Activated naive CD8-positive, alpha-beta T cell treated with anti-CD3 and anti-CD28 coated beads, Interleukin-2, amount 50 U/mL, for 16 hours (primary cell): ENCODE measurements around the gene GOLM1.

Source experiments
- DNase-seq: peaks from one replicate; pipeline ENCODE4 v3.0.0-alpha.2; 2020; ENCODE audit warnings: low read depth, low spot score

Gene GOLM1

DNA sequence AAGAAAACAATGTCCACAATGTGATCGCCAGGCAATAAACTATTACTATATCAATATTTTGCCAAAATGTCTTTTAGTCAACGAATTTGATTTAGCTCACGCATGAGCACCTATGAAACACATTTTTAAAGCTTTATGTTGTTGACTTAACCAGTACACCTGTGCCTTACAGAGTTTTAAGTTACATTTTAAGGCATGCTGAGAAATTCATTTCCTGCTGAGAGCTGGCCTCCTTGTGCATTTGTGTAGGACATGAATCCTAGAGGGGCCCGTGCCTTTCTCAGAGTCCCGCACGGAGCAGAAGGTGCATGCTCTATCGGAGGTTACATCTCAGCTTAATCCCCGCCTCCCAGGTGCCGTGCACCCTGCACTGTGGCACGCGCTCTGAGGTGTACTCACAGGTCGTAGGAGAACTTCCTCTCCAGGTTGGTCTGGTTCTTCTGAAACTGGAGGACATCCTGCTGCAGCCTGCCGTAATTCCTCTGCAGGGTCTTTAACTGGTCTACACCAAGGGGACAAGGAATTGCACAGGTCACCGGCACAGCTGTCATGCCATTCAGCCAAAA, 53.2 kb downstream of the GOLM1 start:
- DNase-seq: no peak

- DNase-seq: no peak
Measured at GRCh38 chr9:86045654-86046053, 53.7 kb downstream of the GOLM1 start.

- DNase-seq: no peak
Measured at GRCh38 chr9:86043999-86044398, 55.4 kb downstream of the GOLM1 start.

GRCh38 chr9:86043586-86043985, 55.8 kb downstream of the GOLM1 start:
- DNase-seq: no peak

- DNase-seq: no peak
Measured at GRCh38 chr9:86042199-86042978, 57.0 kb downstream of the GOLM1 start.

- no peak for DNase-seq
Measured at GRCh38 chr9:86041311-86041741, 58.0 kb downstream of the GOLM1 start.

- DNase-seq: no peak
Measured at GRCh38 chr9:86040861-86041155, 58.5 kb downstream of the GOLM1 start.

GRCh38 chr9:86039991-86040860, 59.1 kb downstream of the GOLM1 start:
- no peak for DNase-seq

DNA sequence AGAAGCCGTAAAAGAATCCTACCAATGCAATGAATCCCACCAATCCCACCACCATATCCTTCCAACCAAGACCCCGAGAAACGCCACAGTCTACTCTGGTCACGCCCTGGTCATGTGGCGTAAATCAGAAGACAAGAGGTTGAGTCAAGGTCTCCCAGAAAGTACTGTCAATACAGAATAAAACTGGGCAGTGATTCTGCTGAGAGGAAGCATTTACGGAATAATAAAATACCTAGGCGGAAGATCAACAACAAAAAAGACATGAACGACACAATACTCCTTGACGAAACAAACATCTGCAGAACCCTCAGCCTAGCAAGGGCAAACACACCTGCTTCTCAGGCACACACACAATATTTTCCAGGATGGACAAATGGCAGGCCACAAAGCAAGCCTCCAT, 62.8 kb downstream of the GOLM1 start:
- no peak for DNase-seq

DNA sequence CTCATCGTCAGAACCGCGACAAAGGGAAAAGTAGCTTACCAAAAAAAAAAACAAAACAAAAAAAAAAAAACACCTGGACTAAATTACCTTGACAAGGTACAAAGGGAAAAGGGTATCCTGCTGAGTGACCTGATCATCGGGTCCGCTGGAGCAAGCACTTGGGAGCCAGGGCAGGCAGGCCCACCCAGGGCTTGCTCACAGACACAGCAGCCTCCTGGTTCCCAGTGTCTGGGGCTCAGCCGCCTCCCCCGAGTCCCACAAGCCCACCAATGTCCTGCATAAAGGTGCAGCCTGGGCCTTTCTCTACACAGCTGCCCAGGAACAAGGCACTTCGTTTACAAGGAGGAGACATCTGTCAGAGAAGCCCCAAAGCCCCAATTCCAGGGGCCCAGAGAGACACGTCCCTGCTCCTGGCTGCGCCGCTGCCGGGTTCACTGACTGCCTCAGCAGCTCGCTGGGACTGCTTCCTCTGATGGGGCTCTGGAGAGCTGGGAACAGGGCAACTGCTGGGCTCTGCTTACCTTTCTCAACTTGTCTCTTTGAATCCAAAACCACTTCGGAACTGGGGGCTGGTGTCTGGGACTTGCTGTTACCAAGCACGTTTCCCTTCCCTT, 63.4 kb downstream of the GOLM1 start:
- no peak for DNase-seq

DNA sequence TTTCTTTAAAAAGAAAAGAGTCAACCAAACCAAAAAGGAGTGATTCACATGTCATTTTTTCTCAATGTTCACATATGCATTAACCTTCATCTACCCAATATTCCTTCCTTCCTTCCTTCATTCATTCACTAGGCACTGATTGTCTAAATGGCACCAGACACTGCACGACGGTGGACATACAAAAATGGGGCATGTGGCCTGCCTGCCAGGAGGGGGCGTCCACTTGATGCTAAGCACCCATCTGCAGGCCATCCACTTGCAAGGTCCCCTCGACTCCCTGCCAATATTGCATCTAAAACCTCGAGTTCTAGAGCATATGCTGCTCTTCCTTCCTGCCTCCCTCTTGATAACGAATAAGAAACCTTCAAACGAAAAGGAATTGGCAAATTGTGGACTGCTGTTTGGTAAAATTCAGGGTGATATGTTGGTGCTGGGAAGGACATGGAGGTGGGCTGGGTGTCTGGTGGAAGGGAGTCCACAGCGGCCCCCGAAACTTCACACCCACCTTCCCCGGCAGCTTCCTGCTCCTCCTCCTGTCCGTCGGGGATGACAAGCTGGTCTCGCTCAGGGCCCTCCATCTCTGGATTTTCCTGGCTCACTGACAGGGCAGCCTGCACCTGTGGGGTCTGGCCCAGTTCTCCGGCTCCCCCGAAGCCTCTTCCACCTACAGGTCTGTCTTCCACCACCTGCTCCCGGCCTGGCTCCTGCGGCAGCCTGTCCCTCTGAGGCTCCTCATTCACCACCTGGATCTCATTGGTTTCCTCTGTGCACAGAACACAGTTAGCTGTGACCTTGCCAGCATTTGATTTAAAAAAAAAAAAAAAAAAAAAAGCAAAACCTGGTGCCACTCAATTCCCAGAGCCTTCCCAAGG, 64.3 kb downstream of the GOLM1 start:
- no peak for DNase-seq

DNA sequence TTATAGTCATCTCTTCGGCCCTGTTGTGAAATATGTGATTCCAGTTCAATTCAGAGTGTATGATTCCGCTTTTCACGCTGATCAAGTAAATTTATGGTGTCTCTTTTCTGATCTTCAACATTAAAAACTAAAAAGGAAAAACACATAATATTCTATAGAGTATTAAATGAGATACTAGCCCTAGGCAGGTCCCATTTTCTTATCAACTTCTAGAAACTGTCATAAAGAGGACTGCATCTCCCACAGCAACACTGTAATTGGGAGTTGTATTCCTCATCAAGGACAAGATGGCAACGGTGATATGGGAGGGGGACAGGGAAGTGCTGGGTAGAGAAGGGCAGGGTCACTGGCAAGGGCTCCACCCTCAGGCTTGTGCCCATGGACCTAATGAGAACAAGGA, 71.6 kb downstream of the GOLM1 start:
- DNase-seq: no peak

DNA sequence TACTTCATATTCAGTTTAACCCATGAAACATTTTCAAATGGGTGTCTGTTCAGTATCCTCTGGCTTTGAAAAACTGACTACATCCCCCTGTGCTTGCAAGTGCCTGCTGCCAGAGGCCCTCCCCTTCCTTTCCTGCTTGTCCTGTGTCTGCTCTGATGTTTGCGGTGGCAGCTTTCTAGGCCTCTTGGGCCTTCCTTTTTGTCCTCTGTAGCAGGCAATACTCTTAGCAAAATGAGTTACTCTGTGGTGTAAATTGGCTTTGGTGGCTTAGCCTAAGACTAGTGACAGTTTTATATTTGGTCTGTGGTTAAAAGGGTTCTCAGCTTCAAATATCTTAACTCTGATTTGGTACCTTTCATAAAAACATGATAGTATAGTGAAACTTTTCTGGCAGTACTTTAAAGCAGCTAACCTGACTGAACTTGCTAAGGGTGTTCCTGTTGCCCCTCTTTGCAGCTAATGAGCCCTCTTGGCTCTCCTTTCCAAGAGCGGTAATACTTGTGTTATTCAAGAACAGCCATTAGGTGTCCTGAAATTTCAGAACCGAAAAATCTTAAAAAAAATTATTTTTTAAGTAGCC, 76.6 kb downstream of the GOLM1 start:
- no peak for DNase-seq

GRCh38 chr9:86021166-86021565, 78.2 kb downstream of the GOLM1 start:
- DNase-seq: no peak

DNA sequence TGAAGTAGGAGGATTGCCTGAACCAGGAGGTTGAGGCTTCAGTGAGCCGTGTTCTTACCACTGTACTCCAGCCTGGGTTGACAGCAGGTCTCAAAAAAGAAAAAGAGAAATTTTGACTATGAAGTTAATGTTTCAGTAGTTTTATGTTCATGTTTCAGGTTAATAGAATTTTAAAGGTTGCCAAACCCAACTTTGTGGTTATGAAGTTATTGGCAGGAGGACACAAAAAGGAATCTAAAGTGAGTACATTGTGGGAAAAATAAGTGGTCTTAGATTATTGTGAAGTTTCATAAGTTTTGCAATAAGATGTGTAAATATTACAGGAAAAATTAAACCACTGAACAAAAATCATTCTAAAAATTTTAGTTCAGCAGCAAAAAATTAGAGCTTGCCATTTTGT, 78.6 kb downstream of the GOLM1 start:
- DNase-seq: no peak

- no peak for DNase-seq
Measured at GRCh38 chr9:86009133-86009532, 90.2 kb downstream of the GOLM1 start.

- DNase-seq: no peak
Measured at GRCh38 chr9:86005253-86005775, 94.0 kb downstream of the GOLM1 start.

GRCh38 chr9:85995599-85995998, 103.8 kb downstream of the GOLM1 start:
- no peak for DNase-seq

DNA sequence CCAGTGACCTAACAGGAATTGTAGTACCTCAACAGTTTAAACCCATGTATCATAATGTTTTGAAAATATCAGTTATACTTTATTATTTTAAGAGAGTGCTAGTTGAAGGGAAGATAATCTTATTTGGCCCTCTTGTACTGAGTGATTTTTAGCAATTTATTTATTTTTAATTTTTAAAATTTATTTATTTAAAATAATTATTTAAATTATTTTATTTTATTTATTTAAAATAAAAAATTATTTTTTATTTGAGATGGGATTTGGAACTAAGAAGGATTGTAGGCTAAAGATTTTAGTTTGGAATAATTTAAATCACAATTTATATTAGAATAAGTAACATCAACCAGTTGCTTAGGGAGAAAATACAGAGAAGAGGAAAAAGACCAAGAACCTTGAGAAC, 104.3 kb downstream of the GOLM1 start:
- DNase-seq: no peak

GRCh38 chr9:85994191-85994590, 105.2 kb downstream of the GOLM1 start:
- DNase-seq: no peak

GRCh38 chr9:85987236-85987635, 112.1 kb downstream of the GOLM1 start:
- DNase-seq: no peak
